ENCODE results near the gene NXT1. TPM values are rescaled to one million over a fixed set of nuclear protein-coding genes. Genes with fewer than 3 reads are reported as not detected.

NXT1 gene
- 46.3 and 57.3 TPM in 2 replicates for polyA plus RNA-seq
- 32.4 and 37.5 TPM in 2 replicates for polyA minus RNA-seq

- Histone ChIP-seq H2AFZ (ENCODE audit: low read depth, low read length) (peak within 1 kb of the TSS; percentile 65), H3K4me3 (ENCODE audit: low read length) (peak within 1 kb of the TSS; percentile 100), H3K27me3 (ENCODE audit: insufficient read depth, low read depth, low read length) (no peaks in the 10 kb centered on the region), H3K36me3 (ENCODE audit: insufficient read depth, low read length) (no peaks in the 10 kb centered on the region), H4K20me1 (ENCODE audit: insufficient read depth) (no peaks in the 10 kb centered on the region), H3K27ac (ENCODE audit: low read length) (peak within 1 kb of the TSS; percentile 88), H3F3A (ENCODE audit: insufficient read depth, low read length, poor library complexity, severe bottlenecking) (peaks cover 7% of the 10 kb centered on the region), H3K9me3 (ENCODE audit: low read length) (no peaks in the 10 kb centered on the region), H3K9ac (ENCODE audit: low read length) (peak within 1 kb of the TSS; percentile 90), H3K9me2 (ENCODE audit: insufficient read depth, low read length) (no peaks in the 10 kb centered on the region), H3K79me2 (replicated peaks; ENCODE audit: insufficient read depth, low read length) (peaks cover 18% of the 10 kb centered on the region), H3K4me2 (ENCODE audit: low read length) (peak within 1 kb of the TSS; percentile 73)
- TF ChIP-seq REST (IDR thresholded peaks at IDR 0.05; ENCODE audit: borderline replicate concordance) (peak; percentile 38), CTCF (IDR thresholded peaks at IDR 0.05; ENCODE audit: poor library complexity, severe bottlenecking) (no peak), RAD21 (conservative IDR thresholded peaks at IDR 0.05) (no peak), SMC3 (conservative IDR thresholded peaks at IDR 0.05; ENCODE audit: poor library complexity) (no peak), POLR2AphosphoS5 (IDR thresholded peaks at IDR 0.05) (peak; percentile 81), MXI1 (conservative IDR thresholded peaks at IDR 0.05; ENCODE audit: poor library complexity, severe bottlenecking) (peak; percentile 93), EZH2 (IDR thresholded peaks at IDR 0.05; ENCODE audit: borderline replicate concordance, insufficient read depth, low read length, poor library complexity, severe bottlenecking) (no peak), TAF1 (IDR thresholded peaks at IDR 0.05; ENCODE audit: low read depth) (peak; percentile 5), EP300 (conservative IDR thresholded peaks at IDR 0.05; ENCODE audit: poor library complexity, severe bottlenecking) (peak; percentile 14)
Measured at GRCh38 chr20:23350196-23350903, at the start of gene NXT1. NXT1 (plus strand) TSS chr20:23350791; CDS start chr20:23354042, 3,251 bp downstream.

GRCh38 chr20:23301436-23302050 is 49.0 kb upstream of the NXT1 start:
- TF ChIP-seq SMC3 (conservative IDR thresholded peaks at IDR 0.05; ENCODE audit: poor library complexity) (no peak), MXI1 (conservative IDR thresholded peaks at IDR 0.05; ENCODE audit: poor library complexity, severe bottlenecking) (no peak), CTCF (IDR thresholded peaks at IDR 0.05; ENCODE audit: poor library complexity, severe bottlenecking) (no peak), RAD21 (conservative IDR thresholded peaks at IDR 0.05) (no peak), TAF1 (IDR thresholded peaks at IDR 0.05; ENCODE audit: low read depth) (no peak)
- H3K9ac ChIP-seq (ENCODE audit: low read length) = no peak overlapping the region
- no peaks in the 10 kb centered on the region for H3K27me3 ChIP-seq (ENCODE audit: insufficient read depth, low read depth, low read length)
- no peaks in the 10 kb centered on the region for H3F3A ChIP-seq (ENCODE audit: insufficient read depth, low read length, poor library complexity, severe bottlenecking)
- no peaks in the 10 kb centered on the region for H3K9me2 ChIP-seq (ENCODE audit: insufficient read depth, low read length)
- H4K20me1 ChIP-seq (ENCODE audit: insufficient read depth) = no peaks in the 10 kb centered on the region
- no peak overlapping the region for H3K4me3 ChIP-seq (ENCODE audit: low read length)
- no peaks in the 10 kb centered on the region for H3K79me2 ChIP-seq (replicated peaks; ENCODE audit: insufficient read depth, low read length)
- no peaks in the 10 kb centered on the region for H3K9me3 ChIP-seq (ENCODE audit: low read length)
- H2AFZ ChIP-seq (ENCODE audit: low read depth, low read length) = no peak overlapping the region
- no peak overlapping the region for H3K4me2 ChIP-seq (ENCODE audit: low read length)
- no peak overlapping the region for H3K27ac ChIP-seq (ENCODE audit: low read length)
- no peaks in the 10 kb centered on the region for H3K36me3 ChIP-seq (ENCODE audit: insufficient read depth, low read length)
